Large intestine (tissue), 3 donors: Measurements from ENCODE around the gene CAMTA1. TPM values are rescaled to one million over a fixed set of nuclear protein-coding genes. Genes with fewer than 3 reads are reported as not detected.

Experiments
- DNase-seq, 2 donors: peaks; one replicate each; pipeline versions ENCODE4 v3.0.0 to v3.0.0-alpha.2; 2013
- H3K27ac ChIP-seq: one replicate; pipeline ENCODE4 v1.5.1; 2013; ENCODE audit warnings: low read length
- H3K27me3 ChIP-seq: 2 replicates; pipeline ENCODE4 v1.6.1; 2013; ENCODE audit warnings: low read length; ENCODE audit not compliant: control insufficient read depth, insufficient read depth
- H3K36me3 ChIP-seq: 2 replicates; pipeline ENCODE4 v1.6.1; 2013; ENCODE audit warnings: low read length; ENCODE audit not compliant: control insufficient read depth, insufficient read depth
- H3K4me1 ChIP-seq: one replicate; pipeline ENCODE4 v1.6.1; 2013; ENCODE audit warnings: low read length; ENCODE audit not compliant: control insufficient read depth, insufficient read depth
- H3K4me3 ChIP-seq: one replicate; pipeline ENCODE4 v1.5.1; 2013; ENCODE audit warnings: low read length
- H3K9me3 ChIP-seq: one replicate; pipeline ENCODE4 v1.6.1; 2013; ENCODE audit warnings: mild to moderate bottlenecking, low read depth, low read length, moderate library complexity; ENCODE audit not compliant: control insufficient read depth
- WGBS: methylation state at CpG from one replicate; pipeline ENCODE4 v1.1.5; 2013; ENCODE audit warnings: low lambda C conversion rate; ENCODE audit not compliant: insufficient coverage; 5-methylcytosine and 5-hydroxymethylcytosine counted together
- polyA plus RNA-seq: library from polyadenylated mRNA; unstranded; fragments of 120-200 nt; gene quantifications from one replicate; pipeline ENCODE4 v1.2.1, GENCODE V29; 2013

The CAMTA1 gene
- polyA plus RNA-seq, 1 donor, result 67.9 TPM

DNA sequence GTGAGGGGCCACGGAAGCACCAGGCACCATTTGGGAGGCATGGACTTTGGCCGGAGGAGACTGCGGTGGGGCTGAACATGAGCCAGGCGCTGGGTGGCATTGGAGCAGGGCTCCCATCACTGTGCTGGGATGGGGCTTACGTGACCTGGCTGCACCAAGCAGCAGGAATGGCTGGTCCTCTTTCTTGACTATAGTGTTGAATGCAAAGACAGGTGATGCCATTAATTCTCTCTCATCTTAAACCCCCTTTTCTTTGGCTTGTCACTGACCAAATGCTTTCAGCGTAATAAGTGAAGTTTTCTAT lies 447.9 kb downstream of the CAMTA1 start:
- Histone ChIP-seq H3K9me3 (no peaks in the 10 kb centered on the region), H3K4me1 (no peaks in the 10 kb centered on the region), H3K4me3 (no peak overlapping the region), H3K27me3 (no peaks in the 10 kb centered on the region), H3K36me3 (no peaks in the 10 kb centered on the region), H3K27ac (no peak overlapping the region)
- no peak for DNase-seq
- WGBS, result 80% methylated on average over 2 of the region's 6 CpGs

DNA sequence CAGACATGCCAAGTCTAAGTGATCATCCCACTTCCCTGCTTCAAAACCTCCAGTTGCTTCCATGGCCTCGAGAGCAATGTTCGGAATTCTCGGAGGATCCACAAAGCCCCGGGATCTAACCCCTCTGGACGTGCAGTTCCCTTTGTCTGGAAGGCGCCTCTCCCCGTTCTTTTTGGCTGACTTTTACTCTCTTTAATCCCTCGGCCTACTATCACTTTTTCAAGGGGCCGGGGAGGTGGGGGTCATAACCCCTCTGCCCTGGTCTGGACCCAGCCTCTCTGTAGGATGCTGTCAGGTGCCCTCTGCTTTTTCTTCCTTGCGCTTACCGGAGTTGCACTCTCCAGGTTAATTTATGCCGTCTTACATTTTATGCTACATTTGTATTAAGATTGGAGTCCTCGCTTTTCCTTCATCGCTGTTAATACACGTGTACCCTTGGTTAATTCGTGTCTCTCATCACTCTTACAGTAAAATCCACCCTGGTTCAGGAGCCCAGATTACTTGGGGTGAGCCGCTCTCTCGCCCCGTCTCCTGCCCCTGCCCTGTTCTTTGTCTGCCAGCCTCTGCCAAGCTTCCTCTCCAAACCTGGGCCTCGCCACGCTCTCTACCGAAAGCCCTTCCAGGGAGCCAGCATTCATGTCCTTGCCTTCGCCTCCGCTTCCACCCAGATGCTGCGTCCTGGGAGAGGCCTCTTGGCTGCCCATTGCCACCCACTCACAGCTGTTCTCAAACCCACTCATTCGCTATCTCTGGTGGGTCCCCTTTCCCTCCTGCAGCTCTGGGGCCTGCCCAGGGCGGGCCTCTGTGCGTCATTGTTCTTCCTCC lies 448.6 kb downstream of the CAMTA1 start:
- H3K36me3 ChIP-seq, result no peaks in the 10 kb centered on the region
- H3K27me3 ChIP-seq, result no peaks in the 10 kb centered on the region
- no peak overlapping the region for H3K4me3 ChIP-seq
- no peak overlapping the region for H3K27ac ChIP-seq
- H3K9me3 ChIP-seq, result no peaks in the 10 kb centered on the region
- DNase-seq, result no peak
- H3K4me1 ChIP-seq, result no peaks in the 10 kb centered on the region
- WGBS, result 95% methylated on average over 8 of the region's 28 CpGs

DNA sequence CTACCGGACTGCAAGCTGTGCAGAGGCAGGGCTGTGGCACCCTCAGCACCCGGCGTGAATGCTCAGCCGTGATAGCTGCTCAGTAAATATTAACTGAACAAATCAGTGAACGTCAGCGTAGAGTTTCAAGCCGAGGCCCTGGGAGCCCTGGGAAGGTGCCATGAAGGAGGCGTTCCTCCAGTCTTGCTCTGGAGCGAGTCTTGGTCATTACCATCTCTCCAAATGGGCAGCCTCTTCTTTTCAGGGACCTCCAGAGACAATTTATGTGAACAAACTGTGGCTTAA lies 449.2 kb downstream of the CAMTA1 start:
- Histone ChIP-seq H3K4me1 (no peaks in the 10 kb centered on the region), H3K27me3 (no peaks in the 10 kb centered on the region), H3K36me3 (no peaks in the 10 kb centered on the region), H3K9me3 (no peaks in the 10 kb centered on the region), H3K4me3 (no peak overlapping the region), H3K27ac (no peak overlapping the region)
- DNase-seq, result no peak
- 80% methylated on average over 1 of the region's 9 CpGs for WGBS

DNA sequence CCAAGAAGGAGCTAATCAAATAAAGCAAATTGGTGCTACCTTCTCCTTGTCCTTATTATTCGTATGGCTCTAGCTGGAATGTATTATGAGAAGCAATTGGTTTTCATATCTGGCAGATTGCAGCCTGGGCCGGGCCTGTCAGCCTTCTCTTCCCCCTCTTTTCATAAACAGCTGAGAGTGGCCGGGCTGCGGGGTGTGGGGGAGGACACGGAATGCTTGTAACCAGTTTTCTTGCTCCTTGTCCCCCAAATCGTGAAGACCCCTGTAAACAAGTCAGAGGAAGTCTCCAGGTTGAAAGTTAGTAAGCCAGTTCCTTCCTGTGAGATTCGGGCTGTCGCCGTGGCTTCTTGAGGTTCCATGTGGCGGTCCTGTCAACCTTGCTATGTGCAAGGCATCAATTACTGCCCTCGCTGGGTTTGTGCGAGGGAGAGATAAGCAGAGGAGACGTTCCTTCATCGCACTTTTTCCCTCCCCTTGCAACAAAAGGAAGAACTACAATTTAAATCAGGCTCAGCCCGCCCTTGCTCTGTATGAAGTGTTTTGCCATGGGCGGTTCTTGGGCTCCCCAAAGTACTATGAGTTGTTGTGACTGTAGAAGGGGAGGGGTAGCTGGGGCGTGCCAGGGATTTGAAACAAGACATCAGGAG lies 450.7 kb downstream of the CAMTA1 start:
- Histone ChIP-seq H3K4me3 (no peak overlapping the region), H3K4me1 (no peaks in the 10 kb centered on the region), H3K9me3 (no peaks in the 10 kb centered on the region), H3K27ac (no peak overlapping the region), H3K27me3 (no peaks in the 10 kb centered on the region), H3K36me3 (no peaks in the 10 kb centered on the region)
- no CpG with 5 or more reads among the region's 17 CpGs for WGBS
- DNase-seq, result no peak

DNA sequence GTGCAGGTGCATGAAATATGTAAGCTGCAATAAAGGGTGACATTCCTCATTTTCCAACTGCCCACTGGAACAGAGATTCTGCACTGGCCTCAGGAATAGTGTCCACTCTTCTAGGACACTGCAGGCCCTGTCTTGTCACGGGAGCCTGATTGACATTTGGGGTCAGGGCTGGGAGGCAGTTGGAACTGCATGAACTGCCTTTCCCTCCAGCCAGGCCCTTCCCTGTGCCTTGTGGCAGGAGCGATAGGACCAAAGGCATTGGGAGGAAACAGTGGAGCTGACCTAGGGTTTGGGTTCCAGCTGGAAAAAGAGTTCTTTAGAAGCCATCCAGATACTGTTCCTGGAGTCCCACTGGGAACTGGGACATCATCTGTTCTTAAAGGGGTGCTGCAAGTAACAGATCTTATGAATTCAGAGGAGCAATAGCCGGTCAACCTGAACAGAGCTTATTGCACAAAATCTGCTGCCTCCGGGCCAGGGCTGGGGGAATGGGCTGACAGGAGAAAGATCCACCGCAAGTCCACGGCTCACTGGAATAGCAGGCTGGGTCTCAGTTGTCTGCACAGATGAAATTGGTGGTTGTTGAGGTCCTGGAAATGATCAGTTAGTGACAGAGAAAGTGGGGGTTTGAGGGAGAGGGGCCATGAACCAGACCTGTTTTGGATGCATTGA lies 451.7 kb downstream of the CAMTA1 start:
- H3K9me3 ChIP-seq, result no peaks in the 10 kb centered on the region
- no CpG with 5 or more reads among the region's 6 CpGs for WGBS
- no peak overlapping the region for H3K27ac ChIP-seq
- DNase-seq, result no peak
- no peaks in the 10 kb centered on the region for H3K27me3 ChIP-seq
- no peak overlapping the region for H3K4me3 ChIP-seq
- H3K36me3 ChIP-seq, result no peaks in the 10 kb centered on the region
- no peaks in the 10 kb centered on the region for H3K4me1 ChIP-seq

DNA sequence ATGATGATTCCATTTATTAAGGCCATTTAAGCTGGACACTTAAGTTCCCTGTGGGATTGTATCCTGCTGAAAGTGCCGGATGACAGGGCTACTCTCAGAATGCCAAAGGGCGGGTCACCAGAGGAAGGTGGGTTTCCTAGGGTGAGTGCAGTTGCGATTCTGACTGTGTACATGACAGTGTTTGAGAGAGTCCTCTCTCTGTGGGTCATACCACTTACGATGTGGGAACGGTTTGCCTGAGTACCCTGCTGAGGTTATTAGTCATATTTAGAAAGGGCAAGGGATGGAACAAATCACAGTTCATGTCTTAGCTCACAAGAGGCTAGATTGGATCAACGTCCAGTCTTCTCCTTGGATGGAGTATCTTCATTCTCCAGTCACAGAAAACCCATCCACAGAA lies 461.9 kb downstream of the CAMTA1 start:
- no CpG with 5 or more reads among the region's 6 CpGs for WGBS
- Histone ChIP-seq H3K9me3 (no peaks in the 10 kb centered on the region), H3K27ac (no peak overlapping the region), H3K4me3 (no peak overlapping the region), H3K36me3 (no peaks in the 10 kb centered on the region), H3K4me1 (no peaks in the 10 kb centered on the region), H3K27me3 (no peaks in the 10 kb centered on the region)
- DNase-seq, result no peak

- 60% methylated on average over 1 of the region's 22 CpGs for WGBS
- H3K36me3 ChIP-seq, result no peaks in the 10 kb centered on the region
- no peaks in the 10 kb centered on the region for H3K4me1 ChIP-seq
- no peaks in the 10 kb centered on the region for H3K9me3 ChIP-seq
- H3K4me3 ChIP-seq, result no peak overlapping the region
- H3K27ac ChIP-seq, result no peak overlapping the region
- no peaks in the 10 kb centered on the region for H3K27me3 ChIP-seq
- no peak for DNase-seq
These were observed 462.7 kb downstream of the CAMTA1 start for GRCh38 chr1:7247791-7248548.

- no peaks in the 10 kb centered on the region for H3K36me3 ChIP-seq
- 87% methylated on average over 4 of the region's 13 CpGs for WGBS
- no peak overlapping the region for H3K4me3 ChIP-seq
- no peaks in the 10 kb centered on the region for H3K27me3 ChIP-seq
- no peaks in the 10 kb centered on the region for H3K4me1 ChIP-seq
- H3K27ac ChIP-seq, result no peak overlapping the region
- DNase-seq, result no peak
- H3K9me3 ChIP-seq, result no peaks in the 10 kb centered on the region
These were observed 463.4 kb downstream of the CAMTA1 start for GRCh38 chr1:7248549-7249199.

- Histone ChIP-seq H3K36me3 (no peaks in the 10 kb centered on the region), H3K9me3 (no peaks in the 10 kb centered on the region), H3K27ac (no peak overlapping the region), H3K27me3 (no peaks in the 10 kb centered on the region), H3K4me3 (no peak overlapping the region), H3K4me1 (no peaks in the 10 kb centered on the region)
- no peak for DNase-seq
- 50% methylated on average over 1 of the region's 3 CpGs for WGBS
These were observed 464.3 kb downstream of the CAMTA1 start for GRCh38 chr1:7249516-7249915.

DNA sequence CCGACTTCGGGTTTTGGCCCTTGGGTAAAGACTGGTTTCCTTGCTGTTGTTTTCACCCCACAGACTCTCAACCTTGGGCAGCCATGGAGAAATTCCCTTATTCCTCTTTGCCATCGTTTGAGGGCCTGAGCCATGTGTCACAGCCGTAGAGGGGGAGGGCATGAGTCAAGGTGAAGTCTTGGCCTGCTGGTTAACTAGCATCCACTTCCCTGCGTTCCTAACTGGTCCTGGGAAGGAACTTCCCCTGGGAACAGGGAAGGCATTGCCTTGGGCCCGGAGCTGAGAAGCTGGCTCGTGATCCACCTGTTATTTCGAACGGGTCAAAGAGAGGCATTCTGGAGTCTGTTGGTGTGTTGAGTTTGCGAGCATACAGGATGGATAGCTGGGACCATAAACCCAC lies 464.9 kb downstream of the CAMTA1 start:
- H3K27ac ChIP-seq, result no peak overlapping the region
- H3K27me3 ChIP-seq, result no peaks in the 10 kb centered on the region
- no peak for DNase-seq
- no peaks in the 10 kb centered on the region for H3K9me3 ChIP-seq
- H3K4me3 ChIP-seq, result no peak overlapping the region
- no CpG with 5 or more reads among the region's 10 CpGs for WGBS
- H3K4me1 ChIP-seq, result no peaks in the 10 kb centered on the region
- H3K36me3 ChIP-seq, result no peaks in the 10 kb centered on the region
